OCI-M2 (cell line): ENCODE measurements around the gene GNS.
"Not testable (repeated sequence)": the region's sequence is repeated elsewhere in the genome, so short reads cannot be mapped to it uniquely, and the experiment has no call there.

Source experiments
- DNase-seq: peaks from one replicate; lab custom pipeline; 2025; ENCODE audit not compliant: unreplicated experiment; lab: John Stamatoyannopoulos, UW

GNS gene

DNA sequence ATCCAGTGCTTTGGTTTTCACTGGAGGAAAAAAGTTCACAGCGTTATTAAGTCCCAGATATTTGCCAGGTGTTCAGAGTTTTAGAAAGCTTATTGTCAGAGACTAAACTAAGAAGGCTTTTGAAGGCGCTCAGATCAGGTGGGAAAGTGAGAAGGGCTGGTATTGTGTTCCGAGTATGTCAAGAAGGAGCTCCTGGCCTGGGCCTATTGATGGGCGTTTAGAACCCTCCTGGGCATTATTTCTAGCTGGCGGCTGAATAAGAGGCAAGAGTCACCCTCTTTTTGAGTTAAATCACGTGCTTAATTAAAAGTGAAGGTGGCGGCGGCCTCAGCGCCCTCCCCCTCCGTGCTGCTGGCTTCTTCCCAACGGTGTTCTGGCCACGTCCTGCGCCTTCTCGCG lies 20.9 kb upstream of the GNS start:
- no peak for DNase-seq

- DNase-seq, result no peak
Observed at GRCh38 chr12:64779354-64779974, 20.3 kb upstream of the GNS start.

GRCh38 chr12:64775147-64775736 lies 16.0 kb upstream of the GNS start:
- DNase-seq, result not testable (repeated sequence)

GRCh38 chr12:64773386-64773785 lies 14.2 kb upstream of the GNS start:
- no peak for DNase-seq

DNA sequence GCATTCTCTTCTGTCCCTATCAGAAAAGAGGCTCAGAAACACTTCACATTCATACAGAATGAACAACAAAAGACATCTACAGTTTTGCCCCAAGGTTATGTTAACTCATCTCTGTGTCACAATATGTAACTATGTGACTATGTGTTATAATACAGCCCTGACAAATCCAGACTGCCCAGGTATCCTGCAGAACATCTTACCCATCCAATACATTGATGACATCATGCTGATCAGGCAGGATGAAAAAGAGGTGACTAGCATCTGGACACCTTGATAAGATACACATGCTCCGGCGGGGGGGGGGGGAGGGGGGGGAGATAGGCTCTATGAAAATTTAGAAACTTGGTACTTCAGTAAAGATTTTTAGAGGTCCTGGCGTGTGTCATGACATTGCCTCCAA lies 8.3 kb upstream of the GNS start:
- no peak for DNase-seq

DNA sequence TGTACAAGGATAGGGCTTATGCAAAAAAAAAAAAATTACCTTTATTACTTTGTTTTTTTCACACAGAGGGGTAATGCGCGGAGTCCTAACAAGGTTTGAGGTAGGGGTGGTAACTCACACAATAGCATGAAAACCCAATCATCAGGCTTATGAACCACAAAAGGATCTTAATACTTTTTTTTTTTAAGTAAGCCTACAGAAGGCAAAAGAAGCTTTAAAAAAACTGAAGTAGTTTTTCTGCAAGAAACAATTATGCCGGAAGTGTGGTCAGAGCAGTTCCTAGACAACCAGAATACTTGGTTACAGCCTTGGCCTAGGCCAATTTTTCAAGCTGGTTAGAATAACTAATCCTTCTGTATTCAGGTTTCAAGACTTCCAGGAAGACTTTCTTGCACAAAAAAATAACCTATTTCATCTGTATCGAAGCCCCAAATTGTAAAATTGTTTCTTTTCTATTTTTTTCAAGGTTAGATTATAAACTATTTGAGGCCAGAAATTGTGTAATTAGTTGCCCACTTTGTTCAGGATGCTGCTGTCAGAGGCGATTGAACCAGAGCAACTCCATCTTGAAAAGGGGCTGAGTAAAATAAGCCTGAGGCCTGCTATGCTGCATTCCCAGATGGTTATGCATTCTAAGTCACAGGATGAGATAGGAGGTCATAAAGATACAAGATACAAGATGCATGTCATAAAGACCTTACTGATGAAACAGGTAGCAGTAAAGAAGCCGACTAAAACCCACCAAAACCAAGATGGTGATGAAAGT lies 1.8 kb upstream of the GNS start:
- DNase-seq, result no peak

DNA sequence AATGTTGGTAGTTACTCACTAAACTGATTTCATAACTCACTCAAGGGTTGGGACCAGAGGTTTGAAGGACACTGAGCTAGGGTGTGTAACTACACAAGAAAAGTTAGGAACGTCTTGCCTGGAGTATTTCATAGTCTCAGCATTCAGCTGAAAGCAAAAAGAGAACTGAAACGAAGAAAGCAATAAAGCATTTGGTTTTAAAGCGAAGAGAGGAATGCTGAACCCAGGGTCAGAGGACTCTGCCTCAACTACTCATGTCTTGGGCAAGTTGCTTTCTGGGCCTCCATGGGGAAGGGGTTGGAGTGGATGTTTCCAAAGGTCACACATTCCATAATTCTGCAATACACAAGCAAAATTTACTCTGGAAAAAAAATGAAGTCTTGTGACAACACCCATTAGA lies 1.4 kb downstream of the GNS start:
- no peak for DNase-seq

DNA sequence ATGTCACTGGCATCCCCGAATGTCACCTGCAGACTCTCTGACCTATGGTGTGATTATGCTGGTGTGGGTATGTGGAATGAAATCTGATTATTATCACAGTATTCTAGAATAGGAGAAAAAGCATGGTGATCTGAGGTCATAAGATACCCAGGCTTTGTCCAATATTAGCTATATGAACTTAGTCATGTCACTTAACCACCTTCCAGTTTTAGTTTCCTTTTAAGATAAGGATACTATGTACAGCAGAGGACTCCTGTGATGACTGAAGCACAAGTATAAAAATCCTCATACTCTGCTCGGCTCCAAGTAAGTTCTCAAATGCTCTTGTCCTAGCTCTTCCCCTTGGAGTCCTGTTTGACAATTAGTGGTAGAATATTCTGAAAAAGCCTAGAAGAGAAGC lies 2.8 kb downstream of the GNS start:
- no peak for DNase-seq

- DNase-seq, result no peak
Observed at GRCh38 chr12:64753427-64753826, 5.8 kb downstream of the GNS start.

- DNase-seq, result no peak
Observed at GRCh38 chr12:64752833-64753238, 6.4 kb downstream of the GNS start.

DNA sequence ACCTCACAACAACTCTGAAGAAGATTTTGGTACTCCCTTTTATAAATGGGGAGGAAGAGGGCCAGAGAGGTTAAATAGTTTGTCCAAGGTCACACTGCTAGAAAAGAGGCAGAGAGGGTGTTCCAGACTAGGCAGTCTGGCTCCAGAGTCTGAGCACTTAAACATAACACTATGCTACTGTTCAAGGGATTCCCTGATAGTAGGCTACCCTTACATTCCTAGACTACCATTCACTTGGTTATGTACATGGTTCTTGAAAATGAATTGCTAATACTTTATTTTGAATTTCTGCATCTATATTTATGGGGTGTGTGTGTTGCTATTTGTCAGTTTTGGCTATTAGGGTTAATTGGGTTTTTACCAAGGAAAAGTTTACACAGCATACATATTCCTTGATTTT lies 7.2 kb downstream of the GNS start:
- DNase-seq, result no peak

GRCh38 chr12:64749461-64750200 lies 9.6 kb downstream of the GNS start:
- no peak for DNase-seq

DNA sequence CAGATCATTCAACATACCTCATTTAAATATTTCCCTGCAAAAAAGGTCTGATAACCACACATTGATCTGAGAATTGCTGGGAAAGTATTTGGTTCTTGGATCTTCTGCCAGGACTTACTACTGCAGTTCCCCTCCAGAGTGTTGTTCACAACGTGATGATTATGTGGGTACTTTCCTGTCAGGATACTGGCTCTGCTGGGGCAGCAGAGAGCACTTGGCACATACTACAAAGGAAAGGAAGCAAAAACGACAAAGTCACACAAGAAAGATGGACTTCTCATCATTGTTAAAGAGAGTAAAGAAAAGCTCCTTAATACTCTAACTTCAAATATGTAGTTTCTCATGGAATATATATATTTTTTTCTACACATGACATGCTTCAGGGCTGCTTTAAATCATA lies 11.5 kb downstream of the GNS start:
- DNase-seq, result no peak

DNA sequence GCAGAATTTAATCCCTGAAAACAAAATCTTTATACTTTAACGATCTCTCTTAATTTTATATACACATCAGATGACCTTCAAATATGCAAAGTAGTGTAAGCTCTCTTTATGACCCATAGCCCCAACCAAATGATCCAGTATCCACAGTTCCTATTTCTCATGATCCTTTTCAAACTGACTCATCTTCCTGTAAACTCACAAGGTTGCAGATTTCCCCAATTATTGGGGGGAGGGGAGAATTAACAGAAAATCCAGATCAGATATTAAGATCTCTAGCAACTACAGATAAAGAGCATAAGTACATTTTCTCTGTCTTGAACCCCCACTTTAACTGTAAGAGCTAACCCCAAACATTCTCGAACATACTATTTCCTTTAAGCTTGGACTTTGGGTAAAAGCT lies 12.5 kb downstream of the GNS start:
- DNase-seq, result no peak

DNA sequence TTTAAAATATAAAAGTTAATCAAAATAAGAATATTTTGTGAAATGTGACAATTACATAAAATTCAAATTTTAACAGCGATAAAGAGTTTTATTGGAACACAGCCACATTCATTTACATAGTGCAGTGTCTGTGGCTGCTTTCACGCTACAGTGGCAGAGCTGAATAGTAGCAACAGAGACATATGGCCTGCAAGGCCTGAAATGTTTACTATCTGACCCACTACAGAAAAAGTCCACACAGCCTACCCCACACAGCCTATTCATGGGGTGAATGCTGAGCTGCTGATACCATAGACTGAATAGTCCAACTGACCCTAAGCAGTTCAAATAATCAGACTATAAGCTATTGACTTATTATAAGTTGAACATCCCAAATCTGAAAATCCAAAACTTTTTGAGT lies 13.2 kb downstream of the GNS start:
- no peak for DNase-seq

DNA sequence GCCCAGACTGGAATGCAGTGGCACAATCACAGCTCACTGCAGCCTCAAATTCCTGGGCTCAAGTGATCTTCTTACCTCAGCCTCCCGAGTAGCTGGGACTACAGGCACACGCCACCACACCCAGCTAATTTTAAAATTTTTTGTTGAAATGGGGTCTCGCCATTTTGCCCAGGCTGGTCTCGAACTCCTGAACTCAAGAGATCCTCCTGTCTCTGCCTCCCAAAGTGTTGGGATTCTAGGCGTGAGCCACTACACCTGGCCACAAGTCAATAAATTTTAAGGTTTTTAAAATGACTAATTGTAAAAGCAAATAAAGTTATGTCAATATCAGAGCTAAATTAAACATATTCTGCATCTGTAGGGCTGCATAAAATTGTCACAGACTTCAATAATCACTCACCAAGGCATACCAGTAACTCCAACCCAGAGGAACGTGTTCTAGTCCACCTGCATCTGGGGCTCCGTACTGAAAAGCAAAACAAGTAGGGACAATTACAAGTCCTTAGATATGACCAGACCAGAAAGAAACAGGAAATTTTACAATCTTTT lies 13.9 kb downstream of the GNS start:
- no peak for DNase-seq

GRCh38 chr12:64744422-64745258 lies 14.6 kb downstream of the GNS start:
- no peak for DNase-seq

DNA sequence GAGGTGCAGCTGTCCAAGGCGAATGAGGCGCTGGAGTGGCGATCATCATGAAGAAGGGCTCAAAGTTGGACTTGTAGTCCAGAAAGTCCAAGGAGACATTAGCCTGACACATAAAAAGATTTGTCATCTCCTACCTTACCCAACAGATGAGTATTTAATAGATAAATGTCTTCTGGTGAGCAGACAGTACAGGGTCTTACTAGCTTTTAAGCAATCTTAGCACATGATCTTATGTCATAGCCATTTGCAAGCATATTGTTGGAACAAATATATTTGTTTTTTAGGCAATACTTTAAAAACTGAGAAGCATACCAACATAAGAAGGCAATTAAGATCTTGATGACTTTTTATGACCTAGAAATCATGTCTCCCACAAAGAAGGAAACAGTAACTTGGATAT lies 16.0 kb downstream of the GNS start:
- DNase-seq, result no peak

GRCh38 chr12:64742416-64742815 lies 16.8 kb downstream of the GNS start:
- DNase-seq, result no peak

DNA sequence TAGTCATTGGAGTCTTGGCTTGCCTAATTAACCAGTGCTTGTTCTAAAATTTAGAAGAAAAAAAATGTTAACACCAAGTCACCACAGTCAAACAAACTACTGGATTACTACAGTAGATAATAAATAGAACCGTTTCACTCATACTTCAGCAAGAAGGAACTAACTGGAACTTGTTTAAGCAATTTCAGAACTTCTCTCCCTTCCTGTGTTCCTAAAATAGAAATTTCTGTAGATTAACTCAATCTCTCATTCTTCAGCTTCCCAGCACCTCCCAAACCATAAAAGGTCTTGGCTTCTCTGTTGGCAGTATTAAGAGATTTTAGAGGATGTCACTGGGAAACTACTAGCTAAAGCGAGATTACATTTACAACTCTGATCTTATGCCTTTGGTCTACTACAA lies 18.6 kb downstream of the GNS start:
- no peak for DNase-seq

DNA sequence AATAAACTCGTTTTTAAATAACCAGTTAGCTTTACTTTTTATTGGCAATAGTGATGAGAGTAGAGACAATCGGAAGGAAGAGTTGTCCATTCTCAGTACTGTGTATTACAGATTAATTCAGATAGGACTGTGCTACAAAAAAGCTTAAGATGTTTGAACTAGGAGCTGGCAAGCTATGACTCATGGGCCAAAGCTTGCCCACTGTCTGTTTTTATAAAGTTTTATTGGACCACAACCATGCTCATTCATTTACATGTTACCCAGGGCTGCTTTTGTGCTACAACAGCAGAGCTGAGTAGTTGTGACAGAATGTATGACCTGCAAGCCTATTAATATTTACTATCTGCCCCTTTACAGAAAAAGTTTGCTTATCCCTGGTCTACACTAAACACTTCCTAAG lies 19.4 kb downstream of the GNS start:
- DNase-seq, result no peak
